ENCODE measurements around the gene CHMP4B.

CHMP4B gene

DNA sequence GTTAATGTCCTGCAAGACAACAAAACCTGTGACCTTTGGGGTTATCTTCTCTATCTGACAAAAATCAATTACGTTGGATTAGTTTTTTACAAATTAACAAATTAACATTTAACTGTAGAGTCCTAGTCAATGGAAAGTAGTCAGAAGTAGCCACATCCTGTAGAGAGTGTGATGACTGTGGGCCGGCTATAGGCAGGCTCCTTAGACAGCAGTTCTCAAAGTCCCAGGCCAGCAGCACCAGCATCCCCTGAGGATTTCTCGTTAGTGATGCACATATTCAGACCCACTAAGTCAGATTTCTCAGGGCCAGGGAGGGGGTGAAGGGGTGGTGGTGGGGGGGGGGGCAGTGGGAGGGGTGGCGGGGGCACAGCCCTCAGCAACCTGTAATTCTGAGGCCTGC lies 42.1 kb upstream of the CHMP4B start:
- no peak for DNase-seq (ENCODE audit: low spot score)
- no peak for TF ChIP-seq CTCF (IDR thresholded peaks at IDR 0.05; ENCODE audit: borderline replicate concordance, control extremely low read depth, extremely low read depth, insufficient read depth, missing control alignments)
- in situ Hi-C loops (cut with MboI; ENCODE audit: low sequenced_read_pairs, unreplicated experiment), result no loop called here

DNA sequence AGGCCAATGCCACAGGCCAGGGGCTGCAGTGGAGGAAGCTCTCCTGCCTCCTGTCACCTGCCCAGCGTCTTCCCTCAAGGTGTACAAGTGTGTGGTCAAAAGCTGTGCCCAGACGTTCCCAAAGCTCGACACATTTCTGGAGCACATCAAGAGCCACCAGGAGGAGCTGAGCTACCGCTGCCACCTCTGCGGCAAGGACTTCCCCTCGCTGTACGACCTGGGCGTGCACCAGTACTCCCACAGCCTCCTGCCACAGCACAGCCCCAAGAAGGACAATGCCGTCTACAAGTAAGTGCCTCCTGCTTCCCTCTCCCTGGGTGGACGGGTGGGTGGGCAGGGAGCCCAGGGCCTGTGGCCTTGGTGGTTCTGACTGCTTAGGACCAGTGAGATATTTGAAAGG lies 41.1 kb upstream of the CHMP4B start:
- DNase-seq (ENCODE audit: low spot score), result no peak
- TF ChIP-seq CTCF (IDR thresholded peaks at IDR 0.05; ENCODE audit: borderline replicate concordance, control extremely low read depth, extremely low read depth, insufficient read depth, missing control alignments), result peak; percentile 43
- in situ Hi-C loops (cut with MboI; ENCODE audit: low sequenced_read_pairs, unreplicated experiment), result no loop called here

GRCh38 chr20:33771938-33772337 lies 39.2 kb upstream of the CHMP4B start:
- in situ Hi-C loops (cut with MboI; ENCODE audit: low sequenced_read_pairs, unreplicated experiment), result no loop called here
- TF ChIP-seq CTCF (IDR thresholded peaks at IDR 0.05; ENCODE audit: borderline replicate concordance, control extremely low read depth, extremely low read depth, insufficient read depth, missing control alignments), result no peak

GRCh38 chr20:33772439-33772838 lies 38.7 kb upstream of the CHMP4B start:
- no peak for TF ChIP-seq CTCF (IDR thresholded peaks at IDR 0.05; ENCODE audit: borderline replicate concordance, control extremely low read depth, extremely low read depth, insufficient read depth, missing control alignments)
- in situ Hi-C loops (cut with MboI; ENCODE audit: low sequenced_read_pairs, unreplicated experiment), result no loop called here
- no peak for DNase-seq (ENCODE audit: low spot score)

More at GRCh38 chr20:33771938-33772337, 39.2 kb upstream of the CHMP4B start:
- no peak for DNase-seq (ENCODE audit: low spot score)

GRCh38 chr20:33773412-33774089 lies 37.6 kb upstream of the CHMP4B start:
- in situ Hi-C loops (cut with MboI; ENCODE audit: low sequenced_read_pairs, unreplicated experiment), result no loop called here
- DNase-seq (ENCODE audit: low spot score), result peak; percentile 83
- no peak for TF ChIP-seq CTCF (IDR thresholded peaks at IDR 0.05; ENCODE audit: borderline replicate concordance, control extremely low read depth, extremely low read depth, insufficient read depth, missing control alignments)

- in situ Hi-C loops (cut with MboI; ENCODE audit: low sequenced_read_pairs, unreplicated experiment), result no loop called here
- TF ChIP-seq CTCF (IDR thresholded peaks at IDR 0.05; ENCODE audit: borderline replicate concordance, control extremely low read depth, extremely low read depth, insufficient read depth, missing control alignments), result no peak
- DNase-seq (ENCODE audit: low spot score), result no peak
These were observed 33.3 kb upstream of the CHMP4B start for GRCh38 chr20:33777816-33778215.
